HG03175 (cell line): ENCODE measurements around the gene DYDC1.
"Not testable (repeated sequence)": the region's sequence is repeated elsewhere in the genome, so short reads cannot be mapped to it uniquely, and the experiment has no call there.

ENCODE experiments used
- ATAC-seq: cut with Tn5 transposase; IDR thresholded peaks from one replicate; pipeline ENCODE4 v1.9.1; 2021; ENCODE audit warnings: mild to moderate bottlenecking, moderate library complexity; ENCODE audit not compliant: unreplicated experiment

DYDC1 gene

GRCh38 chr10:80356563-80356988 lies at the start of gene DYDC1, which contains the start of gene DYDC2:
Gene DYDC1, minus strand, starts transcription at chr10:80356755. Its CDS starts 4,154 bp downstream, at chr10:80352601.
Gene DYDC2, plus strand, starts transcription at chr10:80356781. Its CDS starts 5,663 bp downstream, at chr10:80362444.
- ATAC-seq = peak; percentile 82

GRCh38 chr10:80406204-80406603 lies 49.6 kb upstream of the DYDC1 start:
- no peak for ATAC-seq

GRCh38 chr10:80405626-80406025 lies 49.1 kb upstream of the DYDC1 start:
- ATAC-seq = no peak

GRCh38 chr10:80405035-80405434 lies 48.5 kb upstream of the DYDC1 start:
- no peak for ATAC-seq

GRCh38 chr10:80400136-80400804 lies 43.7 kb upstream of the DYDC1 start:
- no peak for ATAC-seq

GRCh38 chr10:80397014-80397413 lies 40.5 kb upstream of the DYDC1 start:
- no peak for ATAC-seq

- ATAC-seq = no peak
Measured at GRCh38 chr10:80394358-80394916, 37.9 kb upstream of the DYDC1 start.

GRCh38 chr10:80392250-80392649 lies 35.7 kb upstream of the DYDC1 start:
- no peak for ATAC-seq

GRCh38 chr10:80390740-80391139 lies 34.2 kb upstream of the DYDC1 start:
- ATAC-seq = no peak

- ATAC-seq = peak; percentile 68
Measured at GRCh38 chr10:80382989-80383388, 26.4 kb upstream of the DYDC1 start.

- no peak for ATAC-seq
Measured at GRCh38 chr10:80380185-80380584, 23.6 kb upstream of the DYDC1 start.

GRCh38 chr10:80379701-80380100 lies 23.1 kb upstream of the DYDC1 start:
- ATAC-seq = no peak

- no peak for ATAC-seq
Measured at GRCh38 chr10:80373502-80373901, 16.9 kb upstream of the DYDC1 start.

GRCh38 chr10:80372675-80373074 lies 16.1 kb upstream of the DYDC1 start:
- ATAC-seq = no peak

- ATAC-seq = no peak
Measured at GRCh38 chr10:80371467-80371866, 14.9 kb upstream of the DYDC1 start.

GRCh38 chr10:80365510-80365909 lies 9.0 kb upstream of the DYDC1 start:
- ATAC-seq = no peak

- no peak for ATAC-seq
Measured at GRCh38 chr10:80359644-80360043, 3.1 kb upstream of the DYDC1 start.

GRCh38 chr10:80358925-80359324 lies 2.4 kb upstream of the DYDC1 start:
- not testable (repeated sequence) for ATAC-seq

GRCh38 chr10:80357851-80358125 lies 1.2 kb upstream of the DYDC1 start:
- no peak for ATAC-seq

GRCh38 chr10:80356989-80357850 lies 665 bp upstream of the DYDC1 start:
- ATAC-seq = no peak

GRCh38 chr10:80351220-80351619 lies 5.3 kb downstream of the DYDC1 start:
- no peak for ATAC-seq

GRCh38 chr10:80350251-80350650 lies 6.3 kb downstream of the DYDC1 start:
- no peak for ATAC-seq
